HG03442 (cell line): Measurements from ENCODE around the gene PLCB3.

Source experiments
- ATAC-seq: cut with Tn5 transposase; IDR thresholded peaks from one replicate; pipeline ENCODE4 v1.9.1; 2021; ENCODE audit warnings: mild to moderate bottlenecking, moderate library complexity; ENCODE audit not compliant: unreplicated experiment

Gene PLCB3

GRCh38 chr11:64317961-64318765 is 66.8 kb downstream of the PLCB3 start, which contains the start of gene PRDX5:
TSS of gene PRDX5 (plus strand) at chr11:64318121. CDS start at chr11:64318216, 95 bp downstream.
- ATAC-seq: peak; percentile 69
